CD4-positive, alpha-beta T cell treated with Interleukin-15 for 4 hours (primary cell): ENCODE measurements around the gene RAB36.

Source experiments
- DNase-seq: peaks from one replicate; pipeline ENCODE4 v3.0.0-alpha.2; 2020; ENCODE audit warnings: low spot score

The RAB36 gene

GRCh38 chr22:23158516-23159290 is 13.4 kb downstream of the RAB36 start:
- DNase-seq: no peak

GRCh38 chr22:23159291-23159630 is 14.0 kb downstream of the RAB36 start:
- DNase-seq: no peak

GRCh38 chr22:23161029-23161428 is 15.8 kb downstream of the RAB36 start:
- DNase-seq: no peak

GRCh38 chr22:23161574-23161973 is 16.3 kb downstream of the RAB36 start:
- DNase-seq: no peak

GRCh38 chr22:23163665-23164064 is 18.4 kb downstream of the RAB36 start:
- no peak for DNase-seq

GRCh38 chr22:23164091-23164490 is 18.8 kb downstream of the RAB36 start:
- no peak for DNase-seq

- DNase-seq: no peak
Measured at GRCh38 chr22:23166042-23166831, 21.0 kb downstream of the RAB36 start.

- no peak for DNase-seq
Measured at GRCh38 chr22:23166841-23167616, 21.8 kb downstream of the RAB36 start.

GRCh38 chr22:23168391-23169042 is 23.2 kb downstream of the RAB36 start:
- no peak for DNase-seq

- no peak for DNase-seq
Measured at GRCh38 chr22:23169043-23169406, 23.7 kb downstream of the RAB36 start.

- no peak for DNase-seq
Measured at GRCh38 chr22:23175817-23176644, 30.8 kb downstream of the RAB36 start.

- no peak for DNase-seq
Measured at GRCh38 chr22:23176645-23177027, 31.4 kb downstream of the RAB36 start.

- no peak for DNase-seq
Measured at GRCh38 chr22:23177197-23177596, 31.9 kb downstream of the RAB36 start.

GRCh38 chr22:23178512-23179254 is 33.4 kb downstream of the RAB36 start:
- peak; percentile 62 for DNase-seq

- DNase-seq: no peak
Measured at GRCh38 chr22:23179381-23180299, 34.4 kb downstream of the RAB36 start.

- DNase-seq: peak; percentile 58
Measured at GRCh38 chr22:23180301-23180892, 35.1 kb downstream of the RAB36 start, which contains the start of gene BCR. Gene BCR, plus strand, starts transcription at chr22:23180509. Its CDS starts 452 bp downstream, at chr22:23180961.

GRCh38 chr22:23180893-23181720 is 35.8 kb downstream of the RAB36 start:
- no peak for DNase-seq

GRCh38 chr22:23181721-23182308 is 36.5 kb downstream of the RAB36 start:
- DNase-seq: no peak
